ENCODE measurements around the gene SYNGR3.

Gene SYNGR3

GRCh38 chr16:1976951-1977874 is 12.6 kb upstream of the SYNGR3 start:
- no peak for DNase-seq

- no peak for DNase-seq
These were observed 11.9 kb upstream of the SYNGR3 start for GRCh38 chr16:1977875-1978268.

- no peak for DNase-seq
These were observed 11.2 kb upstream of the SYNGR3 start for GRCh38 chr16:1978476-1979120.

- no peak for DNase-seq
These were observed 10.3 kb upstream of the SYNGR3 start for GRCh38 chr16:1979271-1980029.

DNA sequence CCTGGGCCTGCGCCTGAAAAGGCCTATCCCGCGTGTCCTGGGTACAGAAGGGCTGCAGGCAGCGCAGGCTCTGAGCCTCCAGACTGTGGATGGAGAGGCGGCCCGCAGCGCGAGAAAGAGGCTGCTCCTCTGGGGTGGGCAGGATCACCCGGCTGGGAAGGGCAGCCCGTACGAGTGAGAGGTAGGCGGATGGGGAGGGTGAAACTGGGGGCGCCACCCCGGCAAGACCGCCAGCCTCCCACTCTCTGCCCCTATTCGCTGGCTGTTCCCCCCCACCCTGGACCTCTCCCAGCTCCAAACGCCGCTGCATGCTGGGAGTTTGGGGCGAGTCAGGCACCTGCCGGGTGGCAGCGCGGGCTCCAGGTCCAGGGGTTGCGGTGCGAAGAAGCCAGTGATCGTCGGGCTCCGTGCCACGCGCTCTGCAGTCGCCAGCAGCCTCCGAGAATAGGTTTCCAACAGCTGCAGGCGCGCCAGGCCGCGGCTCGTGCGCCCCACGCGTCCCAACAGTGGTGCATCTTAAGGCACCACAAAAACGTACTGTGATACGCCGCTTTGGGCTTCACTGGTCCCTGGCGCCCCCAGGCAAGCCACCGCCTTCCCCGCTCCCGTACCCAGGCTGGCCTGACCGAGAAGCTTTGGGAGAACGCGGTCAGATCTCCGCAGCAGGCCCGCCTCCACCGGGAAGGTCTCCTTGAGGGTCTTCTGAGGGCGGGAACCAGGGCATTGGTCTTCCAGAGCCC is 9.6 kb upstream of the SYNGR3 start:
- no peak for DNase-seq

DNA sequence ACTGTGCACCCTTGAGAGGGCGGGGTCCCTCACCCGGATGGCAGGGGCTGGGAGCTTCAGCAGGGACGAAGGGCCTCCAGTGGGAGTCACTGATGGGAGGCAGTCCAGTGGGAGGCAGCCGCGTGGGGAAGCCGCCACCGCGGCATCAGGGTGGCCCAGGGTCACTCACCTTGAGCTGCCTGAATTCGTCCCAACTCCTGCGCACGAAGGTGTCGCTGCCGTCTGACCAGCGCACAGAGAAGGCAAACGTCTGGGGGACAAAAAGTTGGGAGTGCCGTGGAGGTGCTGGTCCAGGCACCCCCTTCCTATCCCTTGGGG is 9.0 kb upstream of the SYNGR3 start:
- no peak for DNase-seq

DNA sequence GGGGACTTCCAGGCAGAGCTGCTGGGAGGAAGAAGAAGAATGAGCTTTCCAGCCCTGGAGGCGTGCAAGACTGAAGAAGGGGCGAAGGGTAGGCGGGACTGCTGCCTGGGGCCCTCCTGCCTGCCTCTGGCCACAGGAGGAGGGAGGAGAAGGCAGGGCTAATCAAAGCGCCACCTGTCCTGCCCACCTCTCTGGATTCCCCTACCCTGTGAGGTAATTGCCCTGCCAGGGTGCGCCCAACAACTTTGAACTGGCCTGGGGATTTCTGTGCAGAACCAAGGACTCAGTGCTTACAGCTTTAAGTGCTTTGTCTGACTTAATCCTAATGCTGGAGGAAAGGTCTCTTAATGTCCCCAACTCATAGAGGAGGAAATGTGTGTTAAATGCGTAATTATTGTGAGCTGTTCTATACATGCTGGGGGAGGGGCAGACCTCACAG is 8.4 kb upstream of the SYNGR3 start, which contains the start of gene NOXO1:
NOXO1 (minus strand) TSS at position 72 of the 439 bp plus-strand sequence. CDS start 290 bp downstream, outside the sequence.
- no peak for DNase-seq

- no peak for DNase-seq
These were observed 7.7 kb upstream of the SYNGR3 start for GRCh38 chr16:1982013-1982433.

GRCh38 chr16:1982991-1983543 is 6.7 kb upstream of the SYNGR3 start:
- no peak for DNase-seq

DNA sequence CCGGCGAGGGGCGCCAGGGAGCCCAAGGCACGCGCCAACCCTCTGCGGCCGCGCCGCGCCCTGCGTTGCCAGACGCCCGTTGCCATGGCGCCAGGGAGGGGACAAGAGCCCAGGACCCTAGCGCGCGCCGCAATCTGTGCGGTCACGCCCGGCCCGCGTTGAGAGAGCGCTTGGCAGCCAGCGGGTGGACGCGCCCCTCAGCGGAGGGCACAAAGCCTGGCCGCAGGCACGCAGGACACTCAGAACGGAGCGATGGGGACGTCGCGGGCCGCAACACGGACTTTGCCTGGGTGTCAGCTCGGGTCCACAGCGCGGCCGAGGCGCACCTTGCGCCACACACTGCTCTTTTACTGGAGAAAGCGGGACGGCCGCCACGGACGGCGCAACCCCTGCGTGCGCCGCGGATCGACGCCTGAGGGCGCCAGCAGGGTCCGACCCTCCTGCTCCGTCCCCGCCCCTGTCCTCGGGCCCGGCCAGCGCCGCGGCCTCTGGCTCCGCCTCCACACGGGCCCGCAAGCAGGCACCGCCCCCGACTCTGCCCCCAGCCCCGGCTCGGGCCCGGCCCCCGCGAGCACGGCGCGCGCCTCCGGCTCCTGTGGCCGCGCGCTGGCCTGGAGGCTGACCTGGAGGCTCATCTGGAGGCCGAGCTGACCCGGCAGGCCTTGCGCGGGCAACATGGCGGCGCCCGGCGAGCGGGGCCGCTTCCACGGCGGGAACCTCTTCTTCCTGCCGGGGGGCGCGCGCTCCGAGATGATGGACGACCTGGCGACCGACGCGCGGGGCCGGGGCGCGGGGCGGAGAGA is 6.0 kb upstream of the SYNGR3 start, which contains the start of gene GFER:
GFER (plus strand) TSS at position 650 of the 803 bp plus-strand sequence; CDS start at position 676, 26 bp downstream.
- DNase-seq = peak; percentile 94

DNA sequence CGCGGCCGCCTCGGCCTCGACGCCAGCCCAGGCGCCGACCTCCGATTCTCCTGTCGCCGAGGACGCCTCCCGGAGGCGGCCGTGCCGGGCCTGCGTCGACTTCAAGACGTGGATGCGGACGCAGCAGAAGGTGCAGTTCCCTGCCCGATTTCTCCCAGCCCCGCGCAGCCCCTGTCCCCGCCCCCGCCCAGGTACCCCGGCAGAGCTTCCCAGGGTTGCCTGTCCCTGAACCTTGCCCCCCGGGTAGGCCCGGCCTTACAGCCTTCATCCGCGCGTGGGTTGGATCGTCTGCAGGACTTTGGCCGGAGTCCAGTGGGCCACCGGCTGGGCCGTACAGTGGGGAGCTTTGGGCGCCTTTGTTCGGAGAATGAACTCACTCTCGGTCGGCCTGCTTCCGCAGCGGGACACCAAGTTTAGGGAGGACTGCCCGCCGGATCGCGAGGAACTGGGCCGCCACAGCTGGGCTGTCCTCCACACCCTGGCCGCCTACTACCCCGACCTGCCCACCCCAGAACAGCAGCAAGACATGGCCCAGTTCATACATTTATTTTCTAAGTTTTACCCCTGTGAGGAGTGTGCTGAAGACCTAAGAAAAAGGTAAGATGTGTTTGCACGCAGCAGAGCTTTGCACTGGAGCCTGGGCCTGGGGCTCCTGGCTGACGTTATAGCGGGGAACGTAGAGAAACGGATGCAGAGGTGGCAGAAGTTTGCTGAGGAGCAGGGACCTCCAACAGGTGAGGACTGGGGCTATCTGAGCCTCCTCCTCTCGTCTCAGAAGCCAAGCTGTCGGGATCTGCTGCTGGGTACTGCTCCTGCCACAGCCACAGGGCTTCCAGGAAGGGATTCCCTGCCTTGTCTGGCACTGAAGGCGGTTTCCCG is 5.2 kb upstream of the SYNGR3 start:
- DNase-seq = no peak

GRCh38 chr16:1985466-1986150 is 4.2 kb upstream of the SYNGR3 start:
- no peak for DNase-seq

DNA sequence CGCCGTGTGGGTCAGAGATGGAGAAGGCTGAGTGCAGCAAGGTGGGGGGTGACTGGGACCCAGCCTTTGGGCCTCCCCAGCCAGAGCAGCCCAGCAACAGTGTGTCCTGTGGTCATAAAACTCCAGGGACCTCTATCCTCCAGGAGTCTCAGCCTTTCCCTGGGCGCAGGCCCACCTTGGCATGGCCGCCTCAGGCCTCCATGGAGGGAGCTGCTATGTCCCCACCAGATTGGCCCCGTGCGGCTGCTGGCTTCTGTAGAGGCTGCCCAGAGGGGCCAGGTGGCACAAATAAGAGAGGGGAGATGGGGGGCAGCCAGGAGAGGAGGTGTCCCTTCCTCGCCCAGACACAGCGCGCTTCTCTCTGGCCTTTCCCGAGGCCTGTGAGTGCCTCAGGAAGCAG is 2.6 kb upstream of the SYNGR3 start:
- no peak for DNase-seq

GRCh38 chr16:1990101-1990350 is 256 bp downstream of the SYNGR3 start:
- DNase-seq = no peak

DNA sequence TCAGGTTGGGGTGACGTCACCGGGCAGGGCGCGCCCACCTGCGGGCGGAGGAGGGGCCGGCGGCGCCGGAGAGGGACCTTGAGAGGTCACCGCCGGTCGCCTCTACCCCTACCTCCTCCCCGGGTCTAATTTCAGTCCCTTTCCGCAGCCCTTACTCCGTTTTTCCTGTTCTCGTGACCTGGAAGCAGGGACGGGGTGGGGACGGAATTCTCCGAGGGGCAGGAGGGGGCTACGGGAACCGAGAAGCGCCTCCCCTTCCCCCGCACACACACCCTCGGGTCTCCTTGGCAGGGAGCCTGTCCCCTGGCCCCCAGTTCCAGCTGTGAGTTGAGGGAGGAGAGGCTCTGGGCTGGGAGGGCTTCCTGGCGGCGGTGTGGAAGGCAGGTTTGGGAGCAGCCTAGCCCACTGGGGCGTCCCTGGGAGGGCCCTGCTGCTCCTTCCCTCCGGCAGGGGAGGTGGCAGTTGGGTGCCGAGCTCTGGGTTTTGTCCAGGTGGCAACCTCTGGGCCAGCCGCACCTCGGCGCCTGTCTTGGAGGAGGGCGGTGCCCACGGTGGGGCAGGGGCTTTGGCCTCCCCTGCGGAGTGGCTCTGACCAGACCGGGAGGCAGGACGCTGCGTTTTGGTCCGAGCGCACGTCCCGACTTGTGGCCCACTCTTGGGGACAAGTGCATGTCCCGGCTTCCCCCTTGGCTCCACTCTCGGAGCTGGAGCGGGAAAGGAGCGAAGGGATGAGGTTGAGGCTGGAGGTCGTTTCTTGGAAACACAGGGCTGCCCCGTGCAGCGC is 773 bp downstream of the SYNGR3 start:
- no peak for DNase-seq

GRCh38 chr16:1991135-1991551 is 1.4 kb downstream of the SYNGR3 start:
- DNase-seq = no peak

- no peak for DNase-seq
These were observed 1.8 kb downstream of the SYNGR3 start for GRCh38 chr16:1991588-1991947.

- DNase-seq = peak; percentile 94
These were observed 2.4 kb downstream of the SYNGR3 start for GRCh38 chr16:1991948-1992703.

Measured in fibroblast of skin of scalp (primary cell).